HG03457 (cell line): ENCODE data around the gene ZNF343.

Experiments
- ATAC-seq: cut with Tn5 transposase; IDR thresholded peaks from one replicate; pipeline ENCODE4 v1.9.1; 2021; ENCODE audit warnings: moderate number of reproducible peaks; ENCODE audit not compliant: unreplicated experiment

Gene ZNF343

GRCh38 chr20:2475850-2476741 lies 32.6 kb downstream of the ZNF343 start:
- no peak for ATAC-seq

GRCh38 chr20:2473516-2473915 lies 35.2 kb downstream of the ZNF343 start:
- ATAC-seq, result no peak

- peak; percentile 87 for ATAC-seq
Measured at GRCh38 chr20:2470423-2471193, 38.1 kb downstream of the ZNF343 start, which contains the start of gene SNRPB. Gene SNRPB, minus strand, starts transcription at chr20:2470789. Its CDS starts 99 bp downstream, at chr20:2470690.

- peak; percentile 10 for ATAC-seq
Measured at GRCh38 chr20:2469991-2470422, 38.7 kb downstream of the ZNF343 start.

- ATAC-seq, result no peak
Measured at GRCh38 chr20:2468581-2469407, 39.9 kb downstream of the ZNF343 start.

- ATAC-seq, result no peak
Measured at GRCh38 chr20:2467412-2467811, 41.3 kb downstream of the ZNF343 start.

- no peak for ATAC-seq
Measured at GRCh38 chr20:2465100-2465499, 43.6 kb downstream of the ZNF343 start.

GRCh38 chr20:2463616-2464365 lies 44.9 kb downstream of the ZNF343 start:
- ATAC-seq, result no peak

GRCh38 chr20:2462484-2462883 lies 46.2 kb downstream of the ZNF343 start:
- ATAC-seq, result no peak

- no peak for ATAC-seq
Measured at GRCh38 chr20:2460752-2461424, 47.8 kb downstream of the ZNF343 start.

GRCh38 chr20:2459981-2460751 lies 48.5 kb downstream of the ZNF343 start:
- no peak for ATAC-seq

- ATAC-seq, result no peak
Measured at GRCh38 chr20:2458919-2459499, 49.7 kb downstream of the ZNF343 start.

- no peak for ATAC-seq
Measured at GRCh38 chr20:2455771-2456497, 52.8 kb downstream of the ZNF343 start.

- ATAC-seq, result no peak
Measured at GRCh38 chr20:2453792-2454191, 54.9 kb downstream of the ZNF343 start.

- ATAC-seq, result no peak
Measured at GRCh38 chr20:2451939-2452732, 56.6 kb downstream of the ZNF343 start.

GRCh38 chr20:2451422-2451821 lies 57.3 kb downstream of the ZNF343 start:
- no peak for ATAC-seq

GRCh38 chr20:2449386-2449785 lies 59.3 kb downstream of the ZNF343 start:
- no peak for ATAC-seq
